H1 (cell line): Measurements from ENCODE around the gene TENT4A. TPM values are rescaled to one million over a fixed set of nuclear protein-coding genes. Genes with fewer than 3 reads are reported as not detected.

Source experiments
- BRCA1 ChIP-seq: IDR thresholded peaks from 2 replicates; pipeline ENCODE4 v1.6.1; 2012; ENCODE audit warnings: low read depth, low read length, improper control_type of control experiment
- HDAC6 ChIP-seq: IDR thresholded peaks from one replicate; pipeline ENCODE4 v1.7.1; 2012; ENCODE audit warnings: low read depth, mild to moderate bottlenecking, inconsistent platforms, low read length, moderate library complexity
- KDM1A ChIP-seq: fragments of 200-600, 300-600 bp; sonication (generic); IDR thresholded peaks from 2 replicates; pipeline ENCODE4 v1.7.1; 2016; ENCODE audit warnings: mild to moderate bottlenecking, low read length, borderline replicate concordance
- MAFK ChIP-seq: IDR thresholded peaks from 2 replicates; pipeline ENCODE4 v1.6.1; 2012; ENCODE audit warnings: low read depth, mild to moderate bottlenecking, improper control_type of control experiment, low read length
- RFX5 ChIP-seq: IDR thresholded peaks from 2 replicates; pipeline ENCODE4 v1.6.1; 2011; ENCODE audit warnings: low read depth, low read length, improper control_type of control experiment, borderline replicate concordance
- TBP ChIP-seq: IDR thresholded peaks from 2 replicates; pipeline ENCODE4 v1.6.1; 2011; ENCODE audit warnings: low read depth, low read length, improper control_type of control experiment
- polyA plus RNA-seq, 7 experiments: library from polyadenylated mRNA; depleted of rRNA in 3 of 7; stranded (reverse) in 5 of 7; unstranded in 2 of 7; fragments of >200 nt in 5 of 7; fragments of 200-250 nt in 2 of 7; gene quantifications; 1 replicate in 5 of 7; 2 replicates in 1 of 7; 4 replicates in 1 of 7; pipeline versions ENCODE4 v1.2.1 to v1.2.3, GENCODE V29; 2011 to 2013; ENCODE audit warnings: missing spikeins in 2 of 7, mixed read lengths in 2 of 7
- total RNA-seq: library from RNA; stranded (reverse); fragmentation: NEBNext Ultra II Directional; extraction: Animal tissue kit (Norgen Biotek cat#: 25700); gene quantifications from 2 replicates; pipeline ENCODE4 v1.2.1, GENCODE V29; 2021

TENT4A gene
- total and polyA plus RNA-seq, 2 of the 8 experiments (the other 6 are each of a cell fraction or from before 2014, with no cell fraction given) = 8.9 to 25.1 TPM

DNA sequence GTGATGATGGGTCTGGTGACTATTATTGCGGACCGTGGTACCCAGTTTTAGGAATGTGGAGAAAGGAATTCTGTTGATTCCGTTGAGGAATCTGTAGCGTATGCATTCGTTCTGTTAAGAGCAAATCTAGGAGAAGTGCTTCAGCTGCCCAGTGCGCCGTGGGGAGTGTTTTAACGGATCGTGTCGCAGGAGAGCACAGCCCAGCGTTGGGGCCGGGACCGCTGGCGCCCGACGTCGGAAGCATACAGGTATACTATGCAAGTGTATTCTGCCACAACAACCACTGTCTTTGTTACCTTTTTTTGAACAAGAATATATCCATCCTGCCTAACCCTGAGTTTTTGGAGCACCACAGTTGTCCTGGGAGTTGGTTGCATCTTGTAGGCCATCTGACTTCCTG, 42.7 kb downstream of the TENT4A start (continued):
- no peak for TF ChIP-seq BRCA1
- TF ChIP-seq TBP = no peak
- no peak for TF ChIP-seq HDAC6
- TF ChIP-seq MAFK = no peak
- no peak for TF ChIP-seq RFX5
- no peak for TF ChIP-seq KDM1A
